ENCODE results near the gene SCPEP1.

- no peak for TF ChIP-seq TEAD4 (IDR thresholded peaks at IDR 0.05)
- no peak for TF ChIP-seq RAD21 (IDR thresholded peaks at IDR 0.05; ENCODE audit: low read depth)
- no peak for TF ChIP-seq CREB1 (IDR thresholded peaks at IDR 0.05; ENCODE audit: low read depth)
- no peak for TF ChIP-seq EGR1 (IDR thresholded peaks at IDR 0.05)
- TF ChIP-seq, protein P1, sequence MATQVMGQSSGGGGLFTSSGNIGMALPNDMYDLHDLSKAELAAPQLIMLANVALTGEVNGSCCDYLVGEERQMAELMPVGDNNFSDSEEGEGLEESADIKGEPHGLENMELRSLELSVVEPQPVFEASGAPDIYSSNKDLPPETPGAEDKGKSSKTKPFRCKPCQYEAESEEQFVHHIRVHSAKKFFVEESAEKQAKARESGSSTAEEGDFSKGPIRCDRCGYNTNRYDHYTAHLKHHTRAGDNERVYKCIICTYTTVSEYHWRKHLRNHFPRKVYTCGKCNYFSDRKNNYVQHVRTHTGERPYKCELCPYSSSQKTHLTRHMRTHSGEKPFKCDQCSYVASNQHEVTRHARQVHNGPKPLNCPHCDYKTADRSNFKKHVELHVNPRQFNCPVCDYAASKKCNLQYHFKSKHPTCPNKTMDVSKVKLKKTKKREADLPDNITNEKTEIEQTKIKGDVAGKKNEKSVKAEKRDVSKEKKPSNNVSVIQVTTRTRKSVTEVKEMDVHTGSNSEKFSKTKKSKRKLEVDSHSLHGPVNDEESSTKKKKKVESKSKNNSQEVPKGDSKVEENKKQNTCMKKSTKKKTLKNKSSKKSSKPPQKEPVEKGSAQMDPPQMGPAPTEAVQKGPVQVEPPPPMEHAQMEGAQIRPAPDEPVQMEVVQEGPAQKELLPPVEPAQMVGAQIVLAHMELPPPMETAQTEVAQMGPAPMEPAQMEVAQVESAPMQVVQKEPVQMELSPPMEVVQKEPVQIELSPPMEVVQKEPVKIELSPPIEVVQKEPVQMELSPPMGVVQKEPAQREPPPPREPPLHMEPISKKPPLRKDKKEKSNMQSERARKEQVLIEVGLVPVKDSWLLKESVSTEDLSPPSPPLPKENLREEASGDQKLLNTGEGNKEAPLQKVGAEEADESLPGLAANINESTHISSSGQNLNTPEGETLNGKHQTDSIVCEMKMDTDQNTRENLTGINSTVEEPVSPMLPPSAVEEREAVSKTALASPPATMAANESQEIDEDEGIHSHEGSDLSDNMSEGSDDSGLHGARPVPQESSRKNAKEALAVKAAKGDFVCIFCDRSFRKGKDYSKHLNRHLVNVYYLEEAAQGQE (IDR thresholded peaks at IDR 0.05; ENCODE audit: low read depth), result no peak
- TF ChIP-seq TCF12 (IDR thresholded peaks at IDR 0.05; ENCODE audit: low read depth), result no peak
- TF ChIP-seq USF1 (IDR thresholded peaks at IDR 0.05), result no peak
- TF ChIP-seq NFIC (IDR thresholded peaks at IDR 0.05), result no peak
Measured at GRCh38 chr17:57032343-57032742, 54.4 kb downstream of the SCPEP1 start.

All from Ishikawa (cell line).